Astrocyte (in vitro differentiated cells and primary cell): ENCODE results near the gene PCBP3.

Experiments used
- CTCF ChIP-seq: IDR thresholded peaks from 2 replicates; pipeline ENCODE4 v1.5.1; 2011; ENCODE audit warnings: low read depth, mild to moderate bottlenecking, inconsistent platforms, low read length, moderate library complexity; ENCODE audit not compliant: insufficient read depth
- EZH2 ChIP-seq: IDR thresholded peaks from 2 replicates; pipeline ENCODE4 v1.6.1; 2012; ENCODE audit warnings: mild to moderate bottlenecking, low read length, inconsistent platforms; ENCODE audit not compliant: insufficient read depth

GRCh38 chr21:45911806-45912325, 268.3 kb downstream of the PCBP3 start:
- TF ChIP-seq CTCF (no peak), EZH2 (no peak)
